Trophoblast cell (in vitro differentiated cells and primary cell): ENCODE data around the gene SLC2A14.
"Not testable (repeated sequence)": the region's sequence is repeated elsewhere in the genome, so short reads cannot be mapped to it uniquely, and the experiment has no call there.

Experiments
- DNase-seq, 2 donors: peaks; one replicate each; pipeline ENCODE4 v3.0.0-alpha.2; 2016
- H2AFZ ChIP-seq: 2 replicates; pipeline ENCODE4 v1.6.1; 2013; ENCODE audit warnings: low read length, moderate library complexity, mild to moderate bottlenecking; ENCODE audit not compliant: insufficient read depth, poor library complexity
- H2AK5ac ChIP-seq: 2 replicates; pipeline ENCODE4 v1.6.1; 2013; ENCODE audit warnings: mild to moderate bottlenecking, low read length
- H2BK120ac ChIP-seq: 2 replicates; pipeline ENCODE4 v1.6.1; 2013; ENCODE audit warnings: low read length, mild to moderate bottlenecking, moderate library complexity; ENCODE audit not compliant: insufficient read depth, poor library complexity
- H2BK12ac ChIP-seq: 2 replicates; pipeline ENCODE4 v1.6.1; 2013; ENCODE audit warnings: mild to moderate bottlenecking, low read length, moderate library complexity
- H2BK5ac ChIP-seq: 2 replicates; pipeline ENCODE4 v1.6.1; 2013; ENCODE audit warnings: low read length, low read depth, moderate library complexity, mild to moderate bottlenecking; ENCODE audit not compliant: poor library complexity
- H3K14ac ChIP-seq: 2 replicates; pipeline ENCODE4 v1.6.1; 2013; ENCODE audit warnings: mild to moderate bottlenecking, low read length
- H3K18ac ChIP-seq: 2 replicates; pipeline ENCODE4 v1.6.1; 2013; ENCODE audit warnings: mild to moderate bottlenecking, low read length
- H3K23ac ChIP-seq: 2 replicates; pipeline ENCODE4 v1.6.1; 2013; ENCODE audit warnings: low read length
- H3K27ac ChIP-seq: 2 replicates; pipeline ENCODE4 v1.5.1; 2013; ENCODE audit warnings: low read depth, mild to moderate bottlenecking, inconsistent platforms, low read length, moderate library complexity
- H3K27me3 ChIP-seq: 2 replicates; pipeline ENCODE4 v1.6.1; 2013; ENCODE audit warnings: inconsistent platforms, mild to moderate bottlenecking, low read length, moderate library complexity; ENCODE audit not compliant: insufficient read depth
- H3K36me3 ChIP-seq, 2 experiments: 1 replicate in 1 of 2; 2 replicates in 1 of 2; pipeline ENCODE4 v1.6.1; 2013; ENCODE audit warnings: low read length in 2 of 2, mild to moderate bottlenecking in 2 of 2, moderate library complexity in 1 of 2; ENCODE audit not compliant: insufficient read depth in 2 of 2, control insufficient read depth in 1 of 2
- H3K4ac ChIP-seq: 2 replicates; pipeline ENCODE4 v1.6.1; 2013; ENCODE audit warnings: low read depth, mild to moderate bottlenecking, low read length, moderate library complexity
- H3K4me1 ChIP-seq, 2 experiments: 1 replicate in 1 of 2; 2 replicates in 1 of 2; pipeline ENCODE4 v1.6.1; 2013; ENCODE audit warnings: low read length in 2 of 2, mild to moderate bottlenecking in 2 of 2, moderate library complexity in 1 of 2; ENCODE audit not compliant: insufficient read depth in 2 of 2, control insufficient read depth in 1 of 2
- H3K4me2 ChIP-seq: 2 replicates; pipeline ENCODE4 v1.6.1; 2013; ENCODE audit warnings: inconsistent platforms, mild to moderate bottlenecking, low read length, moderate library complexity
- H3K4me3 ChIP-seq: 2 replicates; pipeline ENCODE4 v1.5.1; 2013; ENCODE audit warnings: mild to moderate bottlenecking, low read depth, low read length, inconsistent platforms
- H3K79me1 ChIP-seq: one replicate; pipeline ENCODE4 v1.6.1; 2013; ENCODE audit warnings: low read length
- H3K79me2 ChIP-seq: 2 replicates; pipeline ENCODE4 v1.6.1; 2013; ENCODE audit warnings: low read length, mild to moderate bottlenecking; ENCODE audit not compliant: control insufficient read depth, insufficient read depth, poor library complexity
- H3K9ac ChIP-seq: 2 replicates; pipeline ENCODE4 v1.6.1; 2013; ENCODE audit warnings: mild to moderate bottlenecking, low read length
- H3K9me3 ChIP-seq: 2 replicates; pipeline ENCODE4 v1.6.1; 2013; ENCODE audit warnings: low read depth, mild to moderate bottlenecking, control low read depth, inconsistent platforms, low read length; ENCODE audit not compliant: insufficient read depth
- H4K12ac ChIP-seq: 2 replicates; pipeline ENCODE4 v1.6.1; 2013; ENCODE audit warnings: low read depth, mild to moderate bottlenecking, low read length, moderate library complexity
- H4K8ac ChIP-seq: 2 replicates; pipeline ENCODE4 v1.6.1; 2013; ENCODE audit warnings: low read depth, mild to moderate bottlenecking, low read length, moderate library complexity
- H4K91ac ChIP-seq: one replicate; pipeline ENCODE4 v1.6.1; 2013; ENCODE audit warnings: low read depth, mild to moderate bottlenecking, low read length, moderate library complexity
- WGBS: extraction: QIAGEN DNeasy Blood & Tissue Kit; methylation state at CpG from one replicate; pipeline ENCODE4 v1.1.7; 2013; ENCODE audit warnings: missing lambda C conversion rate; ENCODE audit not compliant: insufficient read length, insufficient coverage; ENCODE audit errors: extremely low coverage; 5-methylcytosine and 5-hydroxymethylcytosine counted together

Gene SLC2A14

GRCh38 chr12:7899755-7900154, 27.0 kb upstream of the SLC2A14 start:
- Histone ChIP-seq H3K14ac (no peak overlapping the region), H2BK12ac (no peak overlapping the region), H4K91ac (no peak overlapping the region), H4K8ac (no peak overlapping the region), H3K23ac (no peak overlapping the region), H3K27me3 (no peaks in the 10 kb centered on the region), H2AK5ac (no peak overlapping the region), H3K4me1 (no peaks in the 10 kb centered on the region), H3K9ac (no peak overlapping the region), H2BK5ac (no peak overlapping the region), H2BK120ac (no peak overlapping the region), H3K4me3 (no peak overlapping the region), H4K12ac (no peak overlapping the region), H3K79me2 (no peaks in the 10 kb centered on the region), H3K4me2 (no peak overlapping the region), H3K79me1 (no peaks in the 10 kb centered on the region), H2AFZ (no peak overlapping the region), H3K36me3 (no peaks in the 10 kb centered on the region), H3K27ac (no peak overlapping the region), H3K9me3 (no peaks in the 10 kb centered on the region), H3K4ac (no peak overlapping the region), H3K18ac (no peak overlapping the region)
- WGBS: no CpG with 5 or more reads among the region's 7 CpGs
- peak in 1 of 2 donors; percentile 66 for DNase-seq

- not testable (repeated sequence) for H2BK12ac ChIP-seq, H2BK5ac ChIP-seq, H3K4me2 ChIP-seq, H3K14ac ChIP-seq, H3K4me3 ChIP-seq, DNase-seq, H3K4ac ChIP-seq, H4K91ac ChIP-seq, H3K23ac ChIP-seq, H4K12ac ChIP-seq, H2AFZ ChIP-seq, H3K18ac ChIP-seq, H3K4me1 ChIP-seq, H3K9me3 ChIP-seq, H3K9ac ChIP-seq, H3K79me2 ChIP-seq, H4K8ac ChIP-seq, H3K79me1 ChIP-seq, H3K36me3 ChIP-seq, H2BK120ac ChIP-seq, H3K27ac ChIP-seq, H3K27me3 ChIP-seq, H2AK5ac ChIP-seq
- WGBS: no CpG with 5 or more reads among the region's 4 CpGs
Measured at GRCh38 chr12:7896726-7897125, 24.0 kb upstream of the SLC2A14 start.

- Histone ChIP-seq H3K9ac (no peak overlapping the region), H2AFZ (no peak overlapping the region), H4K12ac (no peak overlapping the region), H4K8ac (no peak overlapping the region), H3K23ac (no peak overlapping the region), H3K36me3 (no peaks in the 10 kb centered on the region), H2BK12ac (no peak overlapping the region), H3K27ac (no peak overlapping the region), H3K14ac (no peak overlapping the region), H2BK120ac (no peak overlapping the region), H3K79me1 (no peaks in the 10 kb centered on the region), H3K4me1 (peaks cover 0 to 5% of the 10 kb centered on the region in 2 experiments), H3K4me3 (no peak overlapping the region), H2BK5ac (no peak overlapping the region), H2AK5ac (no peak overlapping the region), H4K91ac (no peak overlapping the region), H3K4me2 (no peak overlapping the region), H3K9me3 (no peaks in the 10 kb centered on the region), H3K79me2 (no peaks in the 10 kb centered on the region), H3K4ac (no peak overlapping the region), H3K27me3 (no peaks in the 10 kb centered on the region), H3K18ac (no peak overlapping the region)
- WGBS: no CpG with 5 or more reads among the region's 4 CpGs
- DNase-seq: no peak
Measured at GRCh38 chr12:7892186-7892980, 19.7 kb upstream of the SLC2A14 start.

GRCh38 chr12:7884689-7885088, 12.0 kb upstream of the SLC2A14 start:
- H3K36me3 ChIP-seq: peaks cover 0 to 4% of the 10 kb centered on the region in 2 experiments
- H4K91ac ChIP-seq: no peak overlapping the region
- H3K27ac ChIP-seq: no peak overlapping the region
- no peak overlapping the region for H3K23ac ChIP-seq
- H3K14ac ChIP-seq: no peak overlapping the region
- no peak overlapping the region for H2BK12ac ChIP-seq
- no peak overlapping the region for H3K9ac ChIP-seq
- no peak overlapping the region for H3K4me3 ChIP-seq
- no peaks in the 10 kb centered on the region for H3K4me1 ChIP-seq
- H2AK5ac ChIP-seq: no peak overlapping the region
- no peak overlapping the region for H3K4me2 ChIP-seq
- H3K27me3 ChIP-seq: no peaks in the 10 kb centered on the region
- H3K79me1 ChIP-seq: no peaks in the 10 kb centered on the region
- H4K12ac ChIP-seq: no peak overlapping the region
- no peak overlapping the region for H4K8ac ChIP-seq
- H3K4ac ChIP-seq: no peak overlapping the region
- no CpG with 5 or more reads among the region's 3 CpGs for WGBS
- H2BK5ac ChIP-seq: no peak overlapping the region
- H3K9me3 ChIP-seq: no peaks in the 10 kb centered on the region
- no peaks in the 10 kb centered on the region for H3K79me2 ChIP-seq
- no peak for DNase-seq
- no peak overlapping the region for H2AFZ ChIP-seq
- H3K18ac ChIP-seq: no peak overlapping the region
- H2BK120ac ChIP-seq: no peak overlapping the region
